GM21825 (cell line): ENCODE data around the gene GRIN2D.

ENCODE experiments used
- ATAC-seq: cut with Tn5 transposase; IDR thresholded peaks from one replicate; pipeline ENCODE4 v1.9.1; 2021; ENCODE audit warnings: mild to moderate bottlenecking, moderate library complexity; ENCODE audit not compliant: unreplicated experiment

Gene GRIN2D

GRCh38 chr19:48393559-48394330 is at the start of gene GRIN2D:
GRIN2D (plus strand) TSS chr19:48393668; CDS start chr19:48398393, 4,725 bp downstream.
- ATAC-seq, result no peak

- ATAC-seq, result no peak
Observed at GRCh38 chr19:48344892-48345291, 48.6 kb upstream of the GRIN2D start.

- ATAC-seq, result no peak
Observed at GRCh38 chr19:48346191-48346590, 47.3 kb upstream of the GRIN2D start.

- ATAC-seq, result no peak
Observed at GRCh38 chr19:48348045-48348444, 45.4 kb upstream of the GRIN2D start.

GRCh38 chr19:48348737-48349136 is 44.7 kb upstream of the GRIN2D start:
- no peak for ATAC-seq

GRCh38 chr19:48350856-48351255 is 42.6 kb upstream of the GRIN2D start:
- ATAC-seq, result no peak

GRCh38 chr19:48351341-48351752 is 42.1 kb upstream of the GRIN2D start:
- ATAC-seq, result no peak

- no peak for ATAC-seq
Observed at GRCh38 chr19:48353677-48354076, 39.8 kb upstream of the GRIN2D start.

- ATAC-seq, result no peak
Observed at GRCh38 chr19:48354332-48354992, 39.0 kb upstream of the GRIN2D start.

- no peak for ATAC-seq
Observed at GRCh38 chr19:48355365-48355954, 38.0 kb upstream of the GRIN2D start.

- ATAC-seq, result no peak
Observed at GRCh38 chr19:48359123-48359522, 34.3 kb upstream of the GRIN2D start.

- ATAC-seq, result no peak
Observed at GRCh38 chr19:48361912-48362311, 31.6 kb upstream of the GRIN2D start.

- ATAC-seq, result peak; percentile 55
Observed at GRCh38 chr19:48362716-48363499, 30.6 kb upstream of the GRIN2D start.

- peak; percentile 10 for ATAC-seq
Observed at GRCh38 chr19:48363500-48363809, 30.0 kb upstream of the GRIN2D start.

GRCh38 chr19:48363810-48364597 is 29.5 kb upstream of the GRIN2D start, which contains the start of the genes SYNGR4 and TMEM143:
SYNGR4 (plus strand) TSS chr19:48364367; CDS start chr19:48365843, 1,476 bp downstream.
TMEM143 (minus strand) TSS chr19:48363940; CDS start chr19:48363920, 20 bp downstream.
- ATAC-seq, result peak; percentile 76

- ATAC-seq, result no peak
Observed at GRCh38 chr19:48364598-48365348, 28.7 kb upstream of the GRIN2D start.

GRCh38 chr19:48365602-48366001 is 27.9 kb upstream of the GRIN2D start:
- ATAC-seq, result no peak

- ATAC-seq, result no peak
Observed at GRCh38 chr19:48367855-48368254, 25.6 kb upstream of the GRIN2D start.

- no peak for ATAC-seq
Observed at GRCh38 chr19:48368936-48369335, 24.5 kb upstream of the GRIN2D start.

GRCh38 chr19:48370955-48371354 is 22.5 kb upstream of the GRIN2D start:
- no peak for ATAC-seq
